Calu3 (cell line): ENCODE results near the gene MAD1L1. TPM values are rescaled to one million over a fixed set of nuclear protein-coding genes. Genes with fewer than 3 reads are reported as not detected.

ENCODE experiments used
- BruUV-seq: library from RNA; stranded (reverse); fragments of 400-500 nt; replicated peaks from 2 replicates; lab custom pipeline; 2021; lab: Mats Ljungman, UMichigan
- CTCF ChIA-PET: fragments of 300-600 bp; sonication (Branson Sonifier 250); formaldehyde crosslinking; loops from one replicate; lab custom pipeline; 2022; ENCODE audit warnings: antibody characterized with exemption; lab: Charles Lee
- DNase-seq: peaks from one replicate; pipeline ENCODE4 v3.0.0; 2022
- H3K27ac Mint-ChIP-seq: one replicate; pipeline ENCODE4 v1.8.0; 2022; ENCODE audit warnings: mixed read lengths; ENCODE audit not compliant: unreplicated experiment
- H3K27me3 Mint-ChIP-seq: one replicate; pipeline ENCODE4 v1.8.0; 2022; ENCODE audit warnings: mixed read lengths; ENCODE audit not compliant: unreplicated experiment
- H3K36me3 Mint-ChIP-seq: one replicate; pipeline ENCODE4 v1.8.0; 2022; ENCODE audit warnings: mild to moderate bottlenecking, moderate library complexity, mixed read lengths; ENCODE audit not compliant: insufficient read depth, unreplicated experiment
- H3K4me1 Mint-ChIP-seq: one replicate; pipeline ENCODE4 v1.8.0; 2022; ENCODE audit warnings: mild to moderate bottlenecking, low read depth, mixed read lengths; ENCODE audit not compliant: unreplicated experiment
- H3K4me3 Mint-ChIP-seq: one replicate; pipeline ENCODE4 v1.8.0; 2022; ENCODE audit warnings: mild to moderate bottlenecking, low read depth, moderate library complexity, mixed read lengths; ENCODE audit not compliant: unreplicated experiment
- H3K9me3 Mint-ChIP-seq: one replicate; pipeline ENCODE4 v1.8.0; 2022; ENCODE audit warnings: low read depth, mixed read lengths; ENCODE audit not compliant: unreplicated experiment
- CTCF ChIP-seq: fragments of 200-600 bp; IDR thresholded peaks from one replicate; pipeline ENCODE4 v1.8.0; 2022; ENCODE audit warnings: antibody characterized with exemption; ENCODE audit not compliant: unreplicated experiment
- intact Hi-C: fragments of 100-400 bp; cut with micrococcal nuclease; formaldehyde crosslinking; loops from one replicate; pipeline ENCODE4 v1.10.0; 2022; ENCODE audit not compliant: unreplicated experiment
- total RNA-seq: library from RNA; stranded (reverse); gene quantifications from 2 replicates; pipeline ENCODE4 v1.2.3, GENCODE V29; 2022

Gene MAD1L1
- total RNA-seq, 1 experiment from 2014 or later: 86.0 TPM

- Mint-ChIP-seq H3K27ac (no peak overlapping the region), H3K4me1 (no peaks in the 10 kb centered on the region), H3K27me3 (no peaks in the 10 kb centered on the region), H3K9me3 (no peaks in the 10 kb centered on the region), H3K4me3 (no peak overlapping the region), H3K36me3 (no peaks in the 10 kb centered on the region)
- no TSS peak for BruUV-seq
- CTCF ChIA-PET: no interaction called here
- intact Hi-C loops: no loop called here
- no peak for DNase-seq
- TF ChIP-seq CTCF: no peak
These were observed 285.8 kb downstream of the MAD1L1 start for GRCh38 chr7:1946773-1947450.

GRCh38 chr7:1946025-1946772, 286.5 kb downstream of the MAD1L1 start:
- BruUV-seq: no TSS peak
- no peaks in the 10 kb centered on the region for H3K27me3 Mint-ChIP-seq
- DNase-seq: no peak
- CTCF ChIA-PET: no interaction called here
- no peak overlapping the region for H3K27ac Mint-ChIP-seq
- H3K36me3 Mint-ChIP-seq: no peaks in the 10 kb centered on the region
- H3K4me3 Mint-ChIP-seq: no peak overlapping the region
- TF ChIP-seq CTCF: no peak
- intact Hi-C loops: no loop called here
- no peaks in the 10 kb centered on the region for H3K4me1 Mint-ChIP-seq
- H3K9me3 Mint-ChIP-seq: no peaks in the 10 kb centered on the region

GRCh38 chr7:1945558-1945957, 287.2 kb downstream of the MAD1L1 start:
- intact Hi-C loops: no loop called here
- Mint-ChIP-seq H3K4me3 (no peak overlapping the region), H3K27ac (no peak overlapping the region), H3K27me3 (no peaks in the 10 kb centered on the region), H3K9me3 (no peaks in the 10 kb centered on the region), H3K4me1 (no peaks in the 10 kb centered on the region), H3K36me3 (no peaks in the 10 kb centered on the region)
- CTCF ChIA-PET: no interaction called here
- BruUV-seq: no TSS peak
- DNase-seq: no peak
- TF ChIP-seq CTCF: no peak

- intact Hi-C loops: no loop called here
- no peaks in the 10 kb centered on the region for H3K36me3 Mint-ChIP-seq
- H3K27me3 Mint-ChIP-seq: no peaks in the 10 kb centered on the region
- no peak for DNase-seq
- no TSS peak for BruUV-seq
- CTCF ChIA-PET: no interaction called here
- no peak overlapping the region for H3K27ac Mint-ChIP-seq
- no peaks in the 10 kb centered on the region for H3K4me1 Mint-ChIP-seq
- H3K9me3 Mint-ChIP-seq: no peaks in the 10 kb centered on the region
- no peak for TF ChIP-seq CTCF
- H3K4me3 Mint-ChIP-seq: no peak overlapping the region
These were observed 288.0 kb downstream of the MAD1L1 start for GRCh38 chr7:1944619-1945210.
